ENCODE results near the gene CAPRIN1.
"Not testable (repeated sequence)": the region's sequence is repeated elsewhere in the genome, so short reads cannot be mapped to it uniquely, and the experiment has no call there.

Gene CAPRIN1

GRCh38 chr11:34052036-34052607 lies 591 bp downstream of the CAPRIN1 start:
- DNase-seq = peak; percentile 88 to 91

- peak in 1 of 2 donors; percentile 28 for DNase-seq
Observed at GRCh38 chr11:34052608-34053160, 1.2 kb downstream of the CAPRIN1 start.

GRCh38 chr11:34053161-34053686 lies 1.7 kb downstream of the CAPRIN1 start:
- DNase-seq = peak; percentile 77 to 85

- DNase-seq = not testable (repeated sequence)
Observed at GRCh38 chr11:34054351-34054750, 2.8 kb downstream of the CAPRIN1 start.

- no peak for DNase-seq
Observed at GRCh38 chr11:34055218-34056000, 3.9 kb downstream of the CAPRIN1 start.

GRCh38 chr11:34056672-34057071 lies 5.1 kb downstream of the CAPRIN1 start:
- DNase-seq = no peak

- no peak for DNase-seq
Observed at GRCh38 chr11:34063061-34063795, 11.7 kb downstream of the CAPRIN1 start.

GRCh38 chr11:34064291-34064690 lies 12.8 kb downstream of the CAPRIN1 start:
- DNase-seq = no peak

GRCh38 chr11:34065505-34066203 lies 14.1 kb downstream of the CAPRIN1 start:
- peak; percentile 1 to 25 for DNase-seq

- DNase-seq = not testable (repeated sequence)
Observed at GRCh38 chr11:34066766-34067165, 15.2 kb downstream of the CAPRIN1 start.

- no peak for DNase-seq
Observed at GRCh38 chr11:34067383-34068065, 16.0 kb downstream of the CAPRIN1 start.

- no peak for DNase-seq
Observed at GRCh38 chr11:34068111-34068510, 16.6 kb downstream of the CAPRIN1 start.

- not testable (repeated sequence) for DNase-seq
Observed at GRCh38 chr11:34071306-34071705, 19.8 kb downstream of the CAPRIN1 start.

GRCh38 chr11:34072041-34072440 lies 20.5 kb downstream of the CAPRIN1 start:
- DNase-seq = no peak

- DNase-seq = no peak
Observed at GRCh38 chr11:34072832-34073231, 21.3 kb downstream of the CAPRIN1 start.

- no peak for DNase-seq
Observed at GRCh38 chr11:34074391-34074790, 22.9 kb downstream of the CAPRIN1 start.

GRCh38 chr11:34075178-34075820 lies 23.8 kb downstream of the CAPRIN1 start:
- no peak for DNase-seq

GRCh38 chr11:34080609-34081008 lies 29.1 kb downstream of the CAPRIN1 start:
- DNase-seq = no peak

- no peak for DNase-seq
Observed at GRCh38 chr11:34084637-34085036, 33.1 kb downstream of the CAPRIN1 start.

- peak in 1 of 2 donors; percentile 61 for DNase-seq
Observed at GRCh38 chr11:34086554-34087283, 35.2 kb downstream of the CAPRIN1 start.

GRCh38 chr11:34091825-34092224 lies 40.3 kb downstream of the CAPRIN1 start:
- no peak for DNase-seq

Data from CD4-positive, alpha-beta T cell treated with Interferon alpha-2 for 1 hour (primary cell).